Testis (tissue), 3 donors: ENCODE measurements around the gene IMMT. TPM values are rescaled to one million over a fixed set of nuclear protein-coding genes. Genes with fewer than 3 reads are reported as not detected.
"Not testable (repeated sequence)": the region's sequence is repeated elsewhere in the genome, so short reads cannot be mapped to it uniquely, and the experiment has no call there.

Experiments
- DNase-seq: peaks from one replicate; pipeline ENCODE4 v3.0.0-alpha.2; 2019
- H3K27ac ChIP-seq, 2 donors: fragments of 200-600 bp; sonication (generic); one replicate each; pipeline ENCODE4 v1.5.1; 2019
- H3K27me3 ChIP-seq: fragments of 200-600 bp; sonication (generic); one replicate; pipeline ENCODE4 v1.5.1; 2019
- H3K36me3 ChIP-seq: fragments of 200-600 bp; sonication (generic); one replicate; pipeline ENCODE4 v1.5.1; 2017; ENCODE audit warnings: low read depth; ENCODE audit errors: missing control alignments
- H3K4me1 ChIP-seq: fragments of 200-600 bp; sonication (generic); one replicate; pipeline ENCODE4 v1.5.1; 2019
- H3K4me3 ChIP-seq, 2 donors: fragments of 200-600 bp; sonication (generic); one replicate each; pipeline ENCODE4 v1.5.1; 2017 to 2019
- H3K9me3 ChIP-seq: fragments of 200-600 bp; sonication (generic); one replicate; pipeline ENCODE4 v1.5.1; 2017
- CTCF ChIP-seq, 3 experiments: fragments of 450-650 bp in 2 of 3; fragments of 200-600 bp in 1 of 3; sonication (generic) in 1 of 3; IDR thresholded peaks; one replicate each; pipeline ENCODE4 v1.5.1; 2016 to 2019; ENCODE audit warnings: antibody characterized with exemption in 3 of 3, mild to moderate bottlenecking in 2 of 3, moderate library complexity in 1 of 3
- POLR2A ChIP-seq: fragments of 450-650 bp; IDR thresholded peaks from one replicate; pipeline ENCODE4 v1.6.1; 2017; ENCODE audit warnings: antibody characterized with exemption, mild to moderate bottlenecking, moderate library complexity
- WGBS, 2 donors: methylation state at CpG; one replicate each; pipeline ENCODE4 v1.1.5; 2018; 5-methylcytosine and 5-hydroxymethylcytosine counted together
- intact Hi-C: fragments of 100-400 bp; cut with DNase I; formaldehyde crosslinking; loops from one replicate; pipeline ENCODE4 v1.15.1; 2023; ENCODE audit warnings: low total_unique reads
- polyA plus RNA-seq: library from polyadenylated mRNA; stranded (reverse); fragments of 350-450 nt; fragmentation: Illumina TruSeq; extraction: RNeasy Lipid Tissue Mini Kit (QIAGEN cat#74804); gene quantifications from one replicate; pipeline ENCODE4 v1.2.3, GENCODE V29; 2014; ENCODE audit warnings: low read depth, low replicate concordance; ENCODE audit not compliant: insufficient read depth
- total RNA-seq, 2 donors: library from RNA; depleted of rRNA; stranded (reverse); fragments of >200 nt; gene quantifications; one replicate each; pipeline ENCODE4 v1.2.3, GENCODE V29; 2016

IMMT gene
- total and polyA plus RNA-seq, 3 donors from 2014 or later, result 80.6 to 99.8 (median 87.6) TPM

DNA sequence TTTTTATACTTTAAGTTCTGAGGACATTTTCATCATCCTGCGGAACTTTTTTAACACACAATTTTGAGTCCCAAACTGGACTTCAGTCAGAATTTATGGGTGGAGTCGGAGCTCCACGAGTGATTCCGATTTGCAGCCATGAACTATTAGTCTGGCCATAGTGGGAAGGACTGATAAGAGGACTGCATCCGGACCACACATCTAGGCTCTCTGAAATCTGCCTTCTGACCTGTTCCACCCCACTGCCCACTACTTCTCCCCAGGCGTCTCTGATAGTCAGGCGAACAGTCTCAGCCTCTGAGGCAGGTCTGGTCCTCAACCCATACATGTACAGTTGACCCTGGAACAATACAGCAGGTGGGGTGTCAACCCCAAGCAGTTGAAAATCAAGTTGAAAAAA, 9.2 kb upstream of the IMMT start:
- intact Hi-C loops, result no loop called here
- DNase-seq, result no peak
- no peak overlapping the region for H3K4me3 ChIP-seq
- no peaks in the 10 kb centered on the region for H3K9me3 ChIP-seq
- no peaks in the 10 kb centered on the region for H3K27me3 ChIP-seq
- no peaks in the 10 kb centered on the region for H3K36me3 ChIP-seq
- no peaks in the 10 kb centered on the region for H3K4me1 ChIP-seq
- TF ChIP-seq CTCF (IDR thresholded peaks at IDR 0.05) (no peak), POLR2A (no peak)
- 59 to 62% methylated on average over 7 of the region's 7 CpGs for WGBS, 2 donors
- H3K27ac ChIP-seq, result no peak overlapping the region

GRCh38 chr2:86203614-86204013, 8.4 kb upstream of the IMMT start:
- intact Hi-C loops, result no loop called here
- Histone ChIP-seq H3K9me3 (no peaks in the 10 kb centered on the region), H3K27me3 (no peaks in the 10 kb centered on the region), H3K4me3 (no peak overlapping the region), H3K4me1 (no peaks in the 10 kb centered on the region), H3K36me3 (no peaks in the 10 kb centered on the region), H3K27ac (no peak overlapping the region)
- DNase-seq, result no peak
- no peak for TF ChIP-seq CTCF (IDR thresholded peaks at IDR 0.05)
- no peak for TF ChIP-seq POLR2A
- 92 to 93% methylated on average over 1 of the region's 1 CpG for WGBS, 2 donors

- H3K27ac ChIP-seq, result no peak overlapping the region
- no peaks in the 10 kb centered on the region for H3K36me3 ChIP-seq
- peak; percentile 33 for DNase-seq
- H3K4me1 ChIP-seq, result no peaks in the 10 kb centered on the region
- H3K4me3 ChIP-seq, result no peak overlapping the region
- TF ChIP-seq POLR2A (no peak), CTCF (IDR thresholded peaks at IDR 0.05) (no peak)
- H3K9me3 ChIP-seq, result no peaks in the 10 kb centered on the region
- no peaks in the 10 kb centered on the region for H3K27me3 ChIP-seq
- 63 to 64% methylated on average over 9 of the region's 9 CpGs for WGBS, 2 donors
- intact Hi-C loops, result no loop called here
Measured at GRCh38 chr2:86202702-86203101, 7.4 kb upstream of the IMMT start.

DNA sequence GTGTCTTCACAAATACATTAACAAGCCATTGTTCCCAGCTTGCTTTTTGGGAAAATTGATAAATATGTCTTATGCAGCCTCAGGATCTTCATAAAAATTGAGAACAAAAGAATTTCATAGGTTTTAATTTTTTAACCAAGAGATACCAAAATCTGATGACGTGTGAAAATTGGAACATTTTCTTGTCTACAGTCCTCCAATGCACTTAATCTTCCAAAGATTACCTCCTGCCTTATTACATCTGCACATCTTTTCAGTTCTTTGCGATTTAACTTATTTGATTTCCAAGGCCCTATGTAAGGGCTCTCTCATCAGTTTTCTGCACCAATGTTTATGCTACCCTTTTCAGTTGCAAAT, 7.1 kb upstream of the IMMT start:
- peak overlapping the region; percentile 43 to 45 for H3K27ac ChIP-seq
- no peaks in the 10 kb centered on the region for H3K4me1 ChIP-seq
- H3K27me3 ChIP-seq, result no peaks in the 10 kb centered on the region
- no peak for DNase-seq
- H3K36me3 ChIP-seq, result no peaks in the 10 kb centered on the region
- TF ChIP-seq CTCF (IDR thresholded peaks at IDR 0.05) (no peak), POLR2A (no peak)
- H3K4me3 ChIP-seq, result no peak overlapping the region
- H3K9me3 ChIP-seq, result no peaks in the 10 kb centered on the region
- intact Hi-C loops, result no loop called here
- 67 to 74% methylated on average over 2 of the region's 2 CpGs for WGBS, 2 donors

- intact Hi-C loops, result no loop called here
- WGBS, 2 donors, result 60 to 68% methylated on average over 8 of the region's 8 CpGs
- Histone ChIP-seq H3K27me3 (no peaks in the 10 kb centered on the region), H3K27ac (peak overlapping the region; percentile 43 to 45), H3K4me1 (no peaks in the 10 kb centered on the region), H3K4me3 (no peak overlapping the region), H3K36me3 (no peaks in the 10 kb centered on the region), H3K9me3 (no peaks in the 10 kb centered on the region)
- DNase-seq, result peak; percentile 42
- TF ChIP-seq POLR2A (no peak), CTCF (IDR thresholded peaks at IDR 0.05) (no peak)
Measured at GRCh38 chr2:86201671-86202335, 6.5 kb upstream of the IMMT start.

DNA sequence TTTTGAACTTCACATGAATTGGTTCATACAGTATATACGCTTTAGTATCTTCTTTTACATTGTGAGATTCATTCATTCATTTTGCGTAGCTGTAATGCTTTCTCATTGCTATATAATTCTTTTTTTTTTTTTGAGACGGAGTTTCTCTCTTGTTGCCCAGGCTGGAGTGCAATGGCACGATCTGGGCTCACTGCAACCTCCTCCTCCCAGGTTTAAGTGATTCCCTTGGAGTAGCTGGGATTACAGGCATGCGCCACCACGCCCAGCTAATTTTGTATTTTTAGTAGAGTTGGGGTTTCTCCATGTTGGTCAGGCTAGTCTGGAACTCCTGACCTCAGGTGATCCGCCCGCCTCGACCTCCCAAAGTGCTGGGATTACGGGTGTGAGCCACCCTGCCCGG, 5.3 kb upstream of the IMMT start:
- H3K27me3 ChIP-seq, H3K4me1 ChIP-seq, H3K36me3 ChIP-seq, DNase-seq, H3K9me3 ChIP-seq, intact Hi-C loops, H3K27ac ChIP-seq, H3K4me3 ChIP-seq: not testable (repeated sequence)
- 61 to 81% methylated on average over 11 of the region's 11 CpGs for WGBS, 2 donors
